BE2C (cell line): ENCODE results near the gene TRAPPC3.

Experiments
- DNase-seq: peaks from one replicate; pipeline ENCODE4 v3.0.0-alpha.2; 2020
- H3K27me3 ChIP-seq: fragments of 250-450 bp; sonication (Bioruptor Pico); 2 replicates; pipeline ENCODE4 v1.5.1; 2020; ENCODE audit warnings: mild to moderate bottlenecking
- H3K36me3 ChIP-seq: fragments of 250-450 bp; sonication (Bioruptor Pico); 2 replicates; pipeline ENCODE4 v1.5.1; 2020; ENCODE audit warnings: mild to moderate bottlenecking
- H3K4me1 ChIP-seq: fragments of 250-450 bp; sonication (Bioruptor Pico); 2 replicates; pipeline ENCODE4 v1.5.1; 2020
- H3K4me3 ChIP-seq: 2 replicates; pipeline ENCODE4 v1.5.1; 2011; ENCODE audit warnings: low read depth, low read length
- H3K9me3 ChIP-seq: fragments of 250-450 bp; sonication (Bioruptor Pico); 2 replicates; pipeline ENCODE4 v1.5.1; 2020
- CTCF ChIP-seq: IDR thresholded peaks from 2 replicates; pipeline ENCODE4 v1.5.1; 2012; ENCODE audit warnings: mild to moderate bottlenecking, low read depth, low read length

The TRAPPC3 gene

GRCh38 chr1:36087233-36088123 is 61.8 kb downstream of the TRAPPC3 start:
- Histone ChIP-seq H3K4me1 (no peaks in the 10 kb centered on the region), H3K27me3 (no peaks in the 10 kb centered on the region), H3K9me3 (no peaks in the 10 kb centered on the region), H3K36me3 (no peaks in the 10 kb centered on the region; the same call in none of the 2 replicates), H3K4me3 (no peak overlapping the region)
- DNase-seq, result no peak
- TF ChIP-seq CTCF, result no peak
